Ascending aorta (tissue), 2 donors: ENCODE results near the gene ZEB2. TPM values are rescaled to one million over a fixed set of nuclear protein-coding genes. Genes with fewer than 3 reads are reported as not detected.
"Not testable (repeated sequence)": the region's sequence is repeated elsewhere in the genome, so short reads cannot be mapped to it uniquely, and the experiment has no call there.

Experiments used
- DNase-seq, 2 donors: peaks; one replicate each; pipeline ENCODE4 v3.0.0-alpha.2; 2019; ENCODE audit warnings: low spot score in 2 of 2
- H3K27ac ChIP-seq, 2 donors: fragments of 200-600 bp; sonication (generic); one replicate each; pipeline ENCODE4 v1.5.1; 2016 to 2017; ENCODE audit warnings: mild to moderate bottlenecking in 1 of 2
- H3K27me3 ChIP-seq: fragments of 200-600 bp; sonication (generic); one replicate; pipeline ENCODE4 v1.5.1; 2017
- H3K36me3 ChIP-seq, 2 donors: fragments of 200-600 bp; sonication (generic); one replicate each; pipeline ENCODE4 v1.5.1; 2016
- H3K4me1 ChIP-seq, 2 donors: fragments of 200-600 bp; sonication (generic); one replicate each; pipeline ENCODE4 v1.5.1; 2016 to 2017; ENCODE audit warnings: mild to moderate bottlenecking in 1 of 2
- H3K4me3 ChIP-seq, 2 donors: fragments of 200-600 bp; sonication (generic); one replicate each; pipeline ENCODE4 v1.5.1; 2016 to 2017; ENCODE audit warnings: mild to moderate bottlenecking in 1 of 2
- H3K9me3 ChIP-seq, 2 donors: fragments of 200-600 bp; sonication (generic); one replicate each; pipeline ENCODE4 v1.5.1; 2016
- intact Hi-C: fragments of 100-400 bp; cut with DNase I; formaldehyde crosslinking; loops from one replicate; pipeline ENCODE4 v1.15.1; 2023
- total RNA-seq: library from RNA; depleted of rRNA; stranded (reverse); fragments of >200 nt; gene quantifications from one replicate; pipeline ENCODE4 v1.1.0, GENCODE V29; 2016
- TF ChIP-seq, protein P1 (sequence below), 3 experiments: fragments of 200-600 bp in 2 of 3; fragments of 450-650 bp in 1 of 3; sonication (generic) in 2 of 3; IDR thresholded peaks; one replicate each; pipeline ENCODE4 v1.5.1; 2016 to 2019; ENCODE audit warnings: antibody characterized with exemption in 3 of 3, mild to moderate bottlenecking in 1 of 3, moderate library complexity in 1 of 3

The ZEB2 gene
- total RNA-seq, 1 donor from 2014 or later = 74.6 TPM

DNA sequence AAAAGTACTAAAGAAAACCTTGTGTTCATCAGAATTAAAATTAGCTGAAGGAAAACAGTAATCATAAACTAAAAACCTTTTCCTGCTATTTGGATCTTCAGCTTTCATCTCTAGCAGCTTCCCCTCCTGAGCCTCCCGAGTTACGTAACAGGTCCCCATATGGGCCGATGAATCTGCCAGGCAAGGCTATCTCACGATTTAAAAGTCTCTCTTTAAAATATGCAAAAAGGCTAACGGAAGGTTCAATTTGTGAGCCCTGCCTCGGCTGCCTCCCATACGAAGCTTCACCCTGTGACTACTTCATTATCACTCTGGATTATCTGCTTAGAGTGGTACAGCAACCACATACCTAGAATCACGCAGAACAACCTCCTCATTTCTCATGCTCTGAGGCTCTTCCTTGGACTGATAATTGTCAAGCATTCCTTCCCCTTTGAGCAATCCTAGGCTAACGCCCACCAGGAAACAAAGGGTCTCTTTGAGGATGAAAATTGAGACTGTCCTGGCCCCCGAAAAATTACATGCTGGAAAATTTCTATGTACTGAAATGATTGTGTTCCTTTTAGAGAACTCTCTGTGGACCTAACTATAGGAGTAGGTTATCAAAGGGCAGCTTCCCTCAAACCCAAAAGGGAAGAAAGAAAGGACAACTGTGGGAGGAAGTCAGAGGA lies 147.4 kb downstream of the ZEB2 start:
- H3K4me3 ChIP-seq = no peak overlapping the region
- H3K9me3 ChIP-seq = no peaks in the 10 kb centered on the region
- H3K27me3 ChIP-seq = no peaks in the 10 kb centered on the region
- no peaks in the 10 kb centered on the region for H3K36me3 ChIP-seq
- intact Hi-C loops = no loop called here
- TF ChIP-seq, protein P1, sequence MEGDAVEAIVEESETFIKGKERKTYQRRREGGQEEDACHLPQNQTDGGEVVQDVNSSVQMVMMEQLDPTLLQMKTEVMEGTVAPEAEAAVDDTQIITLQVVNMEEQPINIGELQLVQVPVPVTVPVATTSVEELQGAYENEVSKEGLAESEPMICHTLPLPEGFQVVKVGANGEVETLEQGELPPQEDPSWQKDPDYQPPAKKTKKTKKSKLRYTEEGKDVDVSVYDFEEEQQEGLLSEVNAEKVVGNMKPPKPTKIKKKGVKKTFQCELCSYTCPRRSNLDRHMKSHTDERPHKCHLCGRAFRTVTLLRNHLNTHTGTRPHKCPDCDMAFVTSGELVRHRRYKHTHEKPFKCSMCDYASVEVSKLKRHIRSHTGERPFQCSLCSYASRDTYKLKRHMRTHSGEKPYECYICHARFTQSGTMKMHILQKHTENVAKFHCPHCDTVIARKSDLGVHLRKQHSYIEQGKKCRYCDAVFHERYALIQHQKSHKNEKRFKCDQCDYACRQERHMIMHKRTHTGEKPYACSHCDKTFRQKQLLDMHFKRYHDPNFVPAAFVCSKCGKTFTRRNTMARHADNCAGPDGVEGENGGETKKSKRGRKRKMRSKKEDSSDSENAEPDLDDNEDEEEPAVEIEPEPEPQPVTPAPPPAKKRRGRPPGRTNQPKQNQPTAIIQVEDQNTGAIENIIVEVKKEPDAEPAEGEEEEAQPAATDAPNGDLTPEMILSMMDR (IDR thresholded peaks at IDR 0.05) = no peak
- H3K27ac ChIP-seq = no peak overlapping the region
- no peak for DNase-seq
- H3K4me1 ChIP-seq = no peaks in the 10 kb centered on the region

GRCh38 chr2:144370937-144371584 lies 148.9 kb downstream of the ZEB2 start:
- Histone ChIP-seq H3K27me3 (no peaks in the 10 kb centered on the region), H3K36me3 (no peaks in the 10 kb centered on the region), H3K4me1 (no peaks in the 10 kb centered on the region), H3K4me3 (no peak overlapping the region), H3K9me3 (no peaks in the 10 kb centered on the region), H3K27ac (no peak overlapping the region)
- TF ChIP-seq, protein P1 (IDR thresholded peaks at IDR 0.05) = no peak
- intact Hi-C loops = no loop called here
- no peak for DNase-seq

- TF ChIP-seq, protein P1 (IDR thresholded peaks at IDR 0.05) = no peak
- Histone ChIP-seq H3K36me3 (no peaks in the 10 kb centered on the region), H3K27me3 (no peaks in the 10 kb centered on the region), H3K9me3 (no peaks in the 10 kb centered on the region), H3K27ac (no peak overlapping the region), H3K4me1 (no peaks in the 10 kb centered on the region), H3K4me3 (no peak overlapping the region)
- intact Hi-C loops = no loop called here
- DNase-seq = no peak
Measured at GRCh38 chr2:144369416-144369815, 150.5 kb downstream of the ZEB2 start.

DNA sequence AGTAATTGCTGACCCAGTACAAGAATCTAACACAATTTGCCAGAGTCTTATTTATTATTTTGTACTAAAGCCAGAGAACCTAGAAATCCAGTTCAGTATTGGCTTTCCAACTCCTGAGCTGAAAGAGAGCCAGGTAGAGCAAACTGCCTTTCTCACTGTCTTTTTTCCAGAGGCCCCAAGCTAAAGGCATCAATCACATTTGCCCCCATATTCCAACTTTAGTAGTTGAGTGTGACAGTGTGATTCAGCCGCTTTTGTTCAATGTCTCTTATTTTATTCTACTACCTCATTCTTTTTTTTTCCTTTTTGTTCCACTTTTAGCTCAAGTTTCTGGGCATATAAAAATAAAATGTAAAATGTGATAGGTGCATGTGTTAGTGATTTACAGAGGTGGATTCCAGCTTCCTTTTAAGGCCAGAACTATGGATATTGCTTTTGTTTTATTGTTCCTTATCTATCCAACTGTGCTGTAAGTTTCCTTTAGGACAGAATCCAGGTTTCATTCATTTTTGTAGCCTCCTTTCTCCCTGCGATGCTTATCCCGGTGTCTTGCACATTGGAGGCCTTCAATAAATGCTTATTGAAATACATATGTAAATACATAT lies 153.0 kb downstream of the ZEB2 start:
- Histone ChIP-seq H3K27me3 (no peaks in the 10 kb centered on the region), H3K4me3 (no peak overlapping the region), H3K9me3 (no peaks in the 10 kb centered on the region), H3K36me3 (no peaks in the 10 kb centered on the region), H3K4me1 (no peaks in the 10 kb centered on the region), H3K27ac (peak overlapping the region; percentile 49 to 53)
- DNase-seq = no peak
- intact Hi-C loops = no loop called here
- TF ChIP-seq, protein P1 (IDR thresholded peaks at IDR 0.05) = no peak

DNA sequence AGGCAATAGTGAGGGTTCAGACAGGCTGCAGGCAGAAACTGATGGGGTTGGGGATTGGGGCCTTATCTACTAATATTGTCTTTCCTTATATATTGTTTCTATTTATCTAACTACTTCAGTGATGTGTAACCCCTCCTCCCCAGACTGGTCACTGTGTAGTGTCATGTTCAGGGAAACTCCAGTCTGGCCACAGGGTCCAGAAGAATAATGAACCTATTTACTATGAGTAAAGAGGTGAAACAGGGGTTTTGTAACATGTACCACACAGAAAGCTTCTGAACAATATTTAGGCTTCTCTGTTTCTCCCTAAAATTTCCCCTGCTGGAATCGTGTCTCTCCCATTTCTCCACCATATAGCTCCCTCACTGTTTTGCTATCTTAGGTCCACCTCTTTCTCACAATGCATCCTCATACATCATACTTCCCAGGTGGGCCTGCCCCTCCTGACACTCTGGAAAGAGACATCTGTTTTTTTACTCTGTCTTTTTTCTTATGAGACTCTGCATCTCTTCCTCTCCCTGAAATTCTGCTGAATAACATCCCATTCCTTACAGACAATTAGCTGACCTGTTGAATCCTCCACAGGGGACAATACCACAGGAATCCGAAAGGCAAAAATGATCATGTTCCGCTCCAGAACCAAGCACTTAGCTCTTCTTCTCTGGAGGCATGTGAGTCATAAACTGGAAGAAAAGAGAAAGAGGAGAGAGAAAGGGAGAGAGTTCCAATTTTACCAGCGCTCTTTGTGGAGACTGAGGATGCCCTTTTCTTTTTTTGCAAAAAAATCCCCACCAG lies 154.8 kb downstream of the ZEB2 start:
- H3K27ac ChIP-seq = no peak overlapping the region
- no peaks in the 10 kb centered on the region for H3K27me3 ChIP-seq
- no peaks in the 10 kb centered on the region for H3K36me3 ChIP-seq
- DNase-seq = no peak
- no peaks in the 10 kb centered on the region for H3K9me3 ChIP-seq
- no peak overlapping the region for H3K4me3 ChIP-seq
- intact Hi-C loops = no loop called here
- TF ChIP-seq, protein P1 (IDR thresholded peaks at IDR 0.05) = no peak
- H3K4me1 ChIP-seq = no peaks in the 10 kb centered on the region

DNA sequence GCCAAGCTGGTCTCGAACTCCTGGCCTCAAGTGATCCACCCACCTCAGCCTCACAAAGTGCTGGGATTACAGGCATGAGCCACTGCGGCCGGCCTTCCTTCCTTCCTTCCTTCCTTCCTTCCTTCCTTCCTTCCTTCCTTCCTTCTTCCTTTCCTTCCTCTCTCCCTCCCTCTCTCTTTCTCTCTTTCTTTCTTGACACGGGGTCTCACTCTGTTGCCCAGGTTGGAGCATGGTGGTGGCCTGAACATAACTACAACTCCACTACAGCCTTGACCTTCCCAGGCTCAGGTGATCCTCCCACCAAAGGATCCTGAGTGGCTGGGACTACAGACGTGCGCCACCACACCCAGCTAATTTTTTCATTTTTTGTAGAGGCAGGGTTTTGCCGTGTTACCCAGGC lies 155.7 kb downstream of the ZEB2 start:
- H3K4me3 ChIP-seq, H3K27me3 ChIP-seq, H3K4me1 ChIP-seq, H3K9me3 ChIP-seq, H3K36me3 ChIP-seq, H3K27ac ChIP-seq, DNase-seq, intact Hi-C loops: not testable (repeated sequence)
